Stimulated activated CD4-positive, alpha-beta T cell treated with anti-CD3 and anti-CD28 coated beads, TNF-alpha, amount 100 ng/mL, for 4 hours (primary cell): Measurements from ENCODE around the gene APCDD1L.

ENCODE experiments used
- DNase-seq, 3 experiments: peaks; one replicate each; pipeline ENCODE4 v3.0.0-alpha.2; 2020; ENCODE audit warnings: low read depth in 3 of 3

APCDD1L gene

DNA sequence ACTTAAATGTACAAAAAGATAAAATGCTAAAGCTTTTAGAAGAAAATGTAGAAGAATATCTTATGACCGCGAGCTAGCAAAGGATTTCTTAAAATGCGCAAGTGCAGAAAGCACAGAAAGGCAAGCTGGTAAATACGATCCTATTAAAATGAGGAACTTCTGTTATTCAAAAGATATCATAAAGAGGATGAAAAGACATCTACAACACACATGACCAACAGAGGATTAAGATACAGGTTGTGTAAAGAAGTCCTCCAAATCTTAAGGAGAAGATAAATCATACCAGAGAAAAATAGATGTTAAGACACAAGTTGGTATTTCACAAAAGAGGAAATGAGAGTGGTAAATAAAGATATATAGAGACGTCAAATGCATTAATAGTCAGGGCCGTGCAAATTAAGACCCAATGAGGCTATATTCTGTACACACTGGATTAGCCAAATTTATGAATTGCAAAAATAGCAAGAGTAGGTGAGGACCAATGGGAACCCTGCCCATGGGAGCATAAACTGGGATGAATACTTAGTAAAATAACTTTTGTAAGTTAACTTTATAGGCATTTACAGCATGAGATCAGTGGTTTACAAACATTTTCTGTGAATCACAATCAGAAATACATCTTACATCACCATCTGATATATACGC lies 23.0 kb downstream of the APCDD1L start:
- DNase-seq: no peak

DNA sequence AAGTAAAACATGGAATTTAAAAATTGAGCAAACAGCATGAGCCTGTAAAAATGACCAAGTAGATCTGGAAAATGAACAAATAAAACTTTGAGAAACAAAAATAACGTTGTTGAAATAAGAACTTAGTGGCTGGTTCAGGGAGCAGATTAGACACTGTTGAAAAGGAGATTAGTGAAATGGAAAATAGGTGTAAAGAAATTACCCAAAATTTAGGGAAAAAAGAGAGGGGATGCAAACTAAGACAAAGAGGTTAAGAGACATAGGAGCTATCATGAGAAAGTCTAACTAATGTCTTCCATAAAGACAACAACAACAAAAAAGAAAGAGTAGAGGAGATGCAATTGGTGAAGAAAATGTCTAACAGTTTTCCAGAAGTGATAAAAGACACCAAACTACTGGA lies 29.0 kb downstream of the APCDD1L start:
- no peak for DNase-seq

DNA sequence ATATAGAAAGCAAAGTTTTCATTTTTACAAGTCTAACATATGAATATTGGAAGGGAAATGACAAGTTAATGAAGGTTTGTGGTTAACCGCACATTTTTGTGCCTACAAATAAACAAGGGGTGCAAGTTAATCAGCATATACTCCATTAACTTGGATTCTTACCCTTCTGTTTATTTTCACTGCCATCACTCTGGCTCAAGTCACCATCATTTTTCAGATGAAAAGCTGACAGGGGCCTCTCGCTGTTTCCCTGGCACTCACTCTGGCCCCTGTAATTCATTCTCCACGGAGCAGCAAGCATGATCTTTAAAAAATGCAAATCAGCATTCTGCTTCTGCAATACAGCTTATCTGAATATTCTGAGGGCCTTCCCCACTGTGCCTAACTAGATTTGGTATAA lies 29.8 kb downstream of the APCDD1L start:
- no peak for DNase-seq

DNA sequence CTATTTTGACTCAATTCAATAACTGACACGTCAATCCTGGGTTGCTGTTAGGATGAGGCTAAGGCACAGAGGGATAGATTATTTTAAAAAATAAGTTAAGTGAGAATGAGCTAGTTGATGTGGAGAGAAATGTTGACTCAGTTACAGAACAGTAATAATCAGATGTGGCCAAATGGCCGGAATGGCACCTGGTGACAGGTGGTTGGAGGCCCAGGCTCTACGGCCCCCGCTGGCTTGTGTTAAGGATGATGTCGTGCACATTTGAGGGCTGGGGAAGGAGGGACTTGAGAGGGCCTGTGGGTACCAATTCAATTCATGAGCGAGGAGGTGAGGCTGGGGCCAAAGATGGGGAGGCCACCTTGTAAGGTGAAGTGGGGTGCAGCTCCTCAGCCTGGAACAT lies 31.7 kb downstream of the APCDD1L start:
- DNase-seq: no peak

DNA sequence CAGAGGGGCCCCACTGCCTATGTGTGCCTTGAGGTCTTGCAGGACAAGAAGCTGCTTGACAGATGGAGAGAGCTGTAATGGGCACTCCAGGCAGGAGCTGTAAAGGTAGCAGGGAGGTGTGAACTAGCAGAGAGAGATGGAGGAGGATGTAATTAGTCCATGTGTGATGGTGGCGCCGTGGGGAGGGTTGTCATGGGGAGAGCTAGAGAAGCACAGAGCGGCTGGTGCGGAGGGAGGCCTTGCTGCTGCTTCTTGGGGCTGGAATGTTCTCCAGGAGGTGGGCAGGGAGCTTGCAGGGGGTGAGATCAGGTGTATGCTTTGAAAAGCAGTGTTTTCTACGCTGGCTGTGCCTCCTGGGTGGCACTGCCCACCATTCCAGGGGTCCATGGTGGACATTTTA lies 32.1 kb downstream of the APCDD1L start:
- DNase-seq: no peak

DNA sequence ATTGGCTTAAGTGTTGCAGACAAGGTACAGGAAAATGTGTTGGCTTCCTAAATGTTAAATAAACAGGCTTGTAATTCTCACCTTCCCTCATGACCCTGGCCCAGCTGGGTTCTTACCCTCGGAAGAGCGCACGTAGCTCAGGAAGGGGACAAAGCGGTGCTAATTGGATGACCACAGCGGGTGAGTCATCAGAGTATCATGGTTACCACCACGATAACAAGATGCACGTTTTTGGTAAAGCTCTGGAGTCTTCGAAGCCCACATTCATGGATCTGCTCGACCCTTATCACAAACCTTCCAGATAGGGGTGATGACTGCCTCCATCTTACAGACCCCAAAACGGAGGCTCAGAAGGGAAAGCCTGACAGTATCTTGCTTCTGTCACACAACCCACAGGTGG lies 32.8 kb downstream of the APCDD1L start:
- DNase-seq: no peak

DNA sequence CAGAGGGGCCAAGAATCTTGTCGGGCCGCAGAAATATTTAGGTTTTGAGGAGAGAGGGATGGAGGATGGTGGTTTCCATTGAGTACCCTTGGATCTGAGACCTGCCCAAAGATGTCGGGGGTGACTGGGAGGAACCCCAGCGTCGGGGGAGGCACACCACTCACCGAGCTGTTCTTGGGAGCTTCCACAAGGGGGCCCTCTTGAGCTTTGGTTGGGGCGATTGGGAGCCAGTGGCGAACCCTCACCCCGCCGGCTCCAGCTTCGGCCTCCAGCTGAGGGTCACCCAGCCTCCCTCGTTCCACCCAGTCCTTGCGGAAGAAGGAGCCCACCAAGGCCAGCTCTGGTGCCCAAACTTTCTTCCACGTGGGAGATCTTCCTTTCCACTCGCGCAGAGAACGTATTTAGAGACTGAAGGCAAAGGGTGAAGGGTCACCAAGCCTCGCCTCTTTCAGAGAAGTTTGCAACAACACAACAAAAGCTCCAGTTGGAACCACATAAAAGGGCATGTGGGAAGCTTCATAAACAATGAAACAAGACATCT lies 33.6 kb downstream of the APCDD1L start:
- DNase-seq: peak; percentile 26 to 53 (median 28)

DNA sequence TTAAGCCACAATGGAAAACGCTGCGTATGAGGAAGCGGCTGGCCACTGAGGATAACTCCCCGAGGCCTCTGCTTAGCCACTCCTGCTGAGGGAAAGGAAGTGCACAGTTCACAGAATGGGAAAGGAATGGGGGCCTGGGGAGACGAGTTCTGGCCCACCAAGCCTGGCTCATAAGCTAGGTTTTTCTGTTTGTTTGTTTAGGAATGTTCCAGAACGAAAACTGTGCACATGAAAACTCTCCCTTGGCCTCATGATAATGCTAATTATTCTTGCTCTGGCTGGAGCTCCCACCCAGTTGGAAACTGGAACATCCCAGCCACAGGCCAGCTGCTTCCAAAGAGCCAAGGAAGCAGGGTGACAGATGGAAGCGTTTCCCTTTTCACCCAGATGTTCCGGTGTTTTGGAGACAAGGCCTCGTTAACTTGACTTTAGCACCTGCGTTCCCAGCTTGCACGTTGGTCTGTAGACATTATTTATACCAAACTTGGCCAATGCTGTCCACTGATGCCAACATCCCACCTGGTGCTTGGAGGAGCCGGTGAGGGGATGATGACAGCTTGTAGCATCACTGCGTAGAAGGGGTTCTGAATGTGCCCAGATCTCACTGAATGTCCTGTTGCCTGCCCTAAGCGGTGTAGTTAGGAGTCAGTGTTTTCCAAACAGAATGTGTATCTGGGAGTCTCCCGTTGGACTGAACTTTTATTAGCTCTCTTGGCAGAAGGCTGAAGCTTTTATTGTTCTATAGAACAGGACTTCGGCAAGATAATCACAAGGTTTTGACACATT lies 34.5 kb downstream of the APCDD1L start:
- no peak for DNase-seq

DNA sequence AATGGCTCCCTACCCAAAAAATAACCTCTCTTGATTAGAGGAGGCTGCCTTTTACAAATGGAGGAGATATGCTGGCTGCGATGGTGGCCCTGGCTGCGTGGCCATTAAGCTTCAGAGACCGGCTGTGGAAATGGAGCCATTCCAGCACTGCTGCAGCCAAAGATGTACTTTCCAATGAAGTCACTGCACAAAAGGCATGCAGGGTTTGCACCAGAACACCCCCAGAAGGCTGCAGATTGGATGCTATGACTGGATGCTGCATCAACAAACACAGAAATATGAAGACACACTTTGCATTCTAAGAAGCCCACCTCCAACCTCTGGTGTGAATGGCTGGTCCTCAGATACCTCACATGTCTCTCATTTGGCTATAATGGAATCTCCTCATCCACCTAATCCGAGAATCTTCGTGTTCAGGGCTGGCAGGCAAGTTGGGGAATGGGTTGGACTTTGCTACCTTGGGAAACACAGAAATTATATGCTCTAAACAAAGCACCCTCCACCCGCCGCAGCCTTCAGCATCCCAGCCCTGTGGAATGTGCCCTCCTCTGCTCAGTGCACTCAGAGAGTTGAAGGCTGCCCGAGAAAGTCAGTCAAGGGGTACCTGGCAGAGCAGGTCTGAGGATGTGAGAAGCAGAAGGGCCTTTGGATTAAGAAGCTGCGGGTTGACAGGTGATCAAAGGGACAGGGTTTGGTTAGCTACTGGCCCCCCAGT lies 35.3 kb downstream of the APCDD1L start:
- no peak for DNase-seq

DNA sequence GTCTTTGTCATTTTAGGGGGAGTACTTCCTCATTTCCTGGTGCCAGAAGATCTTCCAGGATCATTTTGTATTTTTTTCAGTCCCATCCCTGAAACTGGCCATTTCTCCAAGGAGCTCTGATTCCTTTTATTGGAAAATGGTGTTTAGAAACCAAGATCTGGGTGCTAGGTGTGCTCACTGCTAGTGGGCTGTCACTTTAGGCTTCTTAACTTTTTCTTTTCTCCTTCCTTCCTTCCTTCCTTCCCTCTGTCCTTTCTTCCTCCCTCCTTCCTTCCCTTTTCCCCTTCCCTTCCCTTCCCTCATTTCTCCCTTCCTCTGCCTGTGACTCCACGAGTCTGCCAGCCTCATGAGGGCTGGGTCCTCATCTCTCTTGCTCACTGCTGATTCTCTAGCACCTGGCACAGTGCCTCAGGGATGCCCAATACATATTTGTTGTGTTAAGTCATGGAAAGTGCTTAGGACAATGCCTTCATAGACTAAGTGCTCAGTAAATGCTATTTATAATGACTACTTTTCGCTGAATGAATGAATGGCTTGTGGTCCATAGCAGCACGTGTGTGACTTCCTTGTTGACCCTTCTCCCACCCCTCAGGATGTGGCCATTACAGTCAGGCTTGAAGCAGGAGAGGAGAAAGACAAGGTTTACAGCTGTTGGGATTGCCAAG lies 36.9 kb downstream of the APCDD1L start:
- DNase-seq: no peak

DNA sequence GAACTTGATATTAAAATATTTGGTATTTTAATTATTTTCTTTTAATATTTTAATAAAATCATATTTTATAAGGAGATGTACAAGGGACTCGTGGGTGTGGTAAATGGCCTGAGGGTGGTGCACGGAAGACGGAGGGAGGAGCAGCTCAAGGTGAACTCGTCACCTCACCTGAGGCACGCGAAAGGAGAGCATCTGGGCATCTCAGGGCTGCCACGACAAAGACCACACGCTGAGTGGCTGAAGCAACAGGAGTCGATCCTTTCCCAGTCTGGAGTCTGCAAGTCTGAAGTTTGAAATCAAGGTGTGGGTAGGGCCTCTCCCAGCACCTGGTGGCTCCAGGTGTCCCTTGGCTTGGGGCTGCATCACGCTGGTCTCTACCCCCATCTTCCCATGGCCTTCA lies 39.7 kb downstream of the APCDD1L start:
- DNase-seq: no peak

DNA sequence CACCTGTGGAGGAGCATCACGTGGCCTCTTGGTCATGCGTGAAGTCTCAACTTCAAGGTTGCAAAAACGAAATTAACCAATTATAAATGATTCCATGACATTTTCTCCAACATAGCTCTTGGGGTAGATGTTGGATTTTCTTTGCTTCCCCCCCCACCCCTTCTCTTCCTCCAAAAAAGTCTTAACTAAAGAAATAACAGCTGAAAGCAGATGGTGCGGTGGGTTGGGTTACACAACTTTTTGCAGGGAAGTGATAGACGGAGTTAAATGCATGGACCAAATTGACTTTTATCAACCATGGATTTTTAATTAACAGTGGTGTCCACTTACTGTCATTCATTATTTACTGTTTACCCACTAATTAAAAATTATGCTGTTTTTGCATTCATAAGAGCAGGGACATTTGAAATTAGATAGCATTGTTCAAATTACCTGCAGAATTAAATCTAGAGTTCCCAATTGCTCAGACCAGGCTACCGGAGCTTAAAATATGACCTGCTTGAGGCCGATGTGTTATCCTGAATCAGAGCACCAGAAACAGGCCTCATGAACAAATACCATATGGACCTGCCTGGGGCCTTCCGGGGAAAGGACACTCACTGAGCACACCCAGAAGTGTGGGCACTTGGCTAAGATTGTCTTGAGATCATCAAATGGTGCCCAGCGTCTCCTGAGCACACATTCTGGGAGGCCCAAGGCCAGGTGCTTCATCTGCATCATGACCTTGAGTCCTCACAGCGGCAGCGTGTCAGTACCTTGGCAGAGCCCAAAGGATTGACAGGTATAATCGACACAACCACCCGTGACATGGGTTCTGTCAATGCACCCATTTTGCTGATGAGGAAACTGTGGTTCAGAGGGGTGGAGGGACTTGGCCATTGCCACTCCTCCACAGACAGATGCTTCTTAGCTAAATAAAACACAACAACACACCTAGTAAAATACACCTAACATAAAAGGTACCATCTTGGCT lies 41.5 kb downstream of the APCDD1L start:
- no peak for DNase-seq

DNA sequence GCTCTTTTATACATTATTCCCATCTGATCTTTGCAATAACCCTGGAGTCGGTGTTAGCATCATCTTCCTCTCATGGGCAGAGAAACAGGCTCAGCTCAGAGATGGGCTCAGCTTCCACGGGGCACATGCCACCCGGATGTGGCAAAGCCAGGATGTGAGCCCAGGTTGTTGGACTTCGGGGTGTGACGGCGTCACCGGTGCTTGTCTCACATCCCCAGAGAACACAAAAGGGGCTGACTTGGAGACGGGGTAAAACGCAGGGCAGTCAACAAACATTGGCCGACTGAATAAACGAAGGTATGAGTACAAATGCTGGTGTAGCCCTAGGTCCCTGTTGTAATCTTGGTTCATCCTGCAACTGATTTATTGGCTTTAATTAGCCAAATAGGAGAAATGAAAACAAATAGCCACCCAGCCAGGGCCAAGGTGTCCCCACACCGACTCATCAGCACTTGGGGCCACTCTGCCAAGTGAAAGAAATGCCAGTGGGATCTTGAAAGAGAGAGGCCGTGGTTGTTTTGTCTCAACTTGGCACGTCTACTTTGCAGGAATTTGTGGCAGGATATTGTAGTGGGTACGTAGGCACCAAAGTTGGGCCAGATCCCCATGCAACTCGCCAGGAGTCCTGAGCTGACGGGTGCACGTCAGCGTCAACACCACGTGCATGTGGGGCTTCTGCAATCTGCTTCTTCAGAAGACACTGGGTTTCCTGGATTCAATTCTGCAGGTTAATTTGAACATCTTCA lies 42.8 kb downstream of the APCDD1L start:
- DNase-seq: no peak

DNA sequence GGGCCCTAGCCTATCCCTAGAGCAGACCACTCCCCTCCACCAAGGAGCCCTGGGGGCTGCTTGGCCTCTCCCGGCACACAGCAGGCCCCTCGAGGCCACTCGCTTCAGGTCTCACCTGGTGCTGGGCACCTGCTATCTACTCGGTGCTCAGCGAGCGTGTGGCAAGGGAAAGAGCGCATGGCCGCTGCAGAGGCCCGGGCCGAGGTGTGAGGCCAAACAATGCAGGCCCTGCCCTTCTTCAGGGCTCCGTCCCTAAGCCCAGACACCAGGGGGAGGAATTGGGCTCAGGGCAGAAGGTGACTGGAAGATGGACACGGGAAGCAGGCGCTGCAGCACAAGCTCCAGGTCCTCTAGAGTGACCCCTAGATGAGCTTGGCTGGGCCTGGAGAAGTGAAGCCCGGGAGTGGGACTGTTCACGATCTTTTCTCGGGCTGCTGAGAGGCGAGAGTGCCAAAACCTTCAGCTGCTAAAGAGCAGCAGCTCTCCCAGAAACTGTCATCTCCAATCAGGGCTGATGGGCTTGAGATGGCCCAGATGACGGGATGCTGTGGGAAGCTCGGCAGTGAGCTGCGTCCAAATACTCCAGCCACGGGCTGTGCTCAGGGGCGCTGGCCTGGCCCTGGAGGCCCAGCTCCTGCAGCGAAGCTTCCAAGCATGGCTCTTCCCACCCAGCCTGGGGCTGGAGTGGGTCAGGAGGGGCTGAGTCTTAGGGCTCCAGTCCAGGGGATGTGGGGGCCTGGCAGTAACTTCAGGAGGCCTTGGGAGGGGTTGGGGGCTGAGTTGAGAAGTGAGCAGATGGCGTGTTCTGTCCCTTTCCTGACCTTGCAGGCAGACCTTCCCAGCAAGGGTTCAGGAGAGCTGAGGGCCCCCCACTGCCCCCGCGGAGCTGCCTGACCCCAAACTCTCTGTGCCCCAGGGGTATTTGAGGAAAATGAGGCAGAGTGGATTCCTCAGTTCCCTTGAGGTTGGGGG lies 43.7 kb downstream of the APCDD1L start:
- no peak for DNase-seq

DNA sequence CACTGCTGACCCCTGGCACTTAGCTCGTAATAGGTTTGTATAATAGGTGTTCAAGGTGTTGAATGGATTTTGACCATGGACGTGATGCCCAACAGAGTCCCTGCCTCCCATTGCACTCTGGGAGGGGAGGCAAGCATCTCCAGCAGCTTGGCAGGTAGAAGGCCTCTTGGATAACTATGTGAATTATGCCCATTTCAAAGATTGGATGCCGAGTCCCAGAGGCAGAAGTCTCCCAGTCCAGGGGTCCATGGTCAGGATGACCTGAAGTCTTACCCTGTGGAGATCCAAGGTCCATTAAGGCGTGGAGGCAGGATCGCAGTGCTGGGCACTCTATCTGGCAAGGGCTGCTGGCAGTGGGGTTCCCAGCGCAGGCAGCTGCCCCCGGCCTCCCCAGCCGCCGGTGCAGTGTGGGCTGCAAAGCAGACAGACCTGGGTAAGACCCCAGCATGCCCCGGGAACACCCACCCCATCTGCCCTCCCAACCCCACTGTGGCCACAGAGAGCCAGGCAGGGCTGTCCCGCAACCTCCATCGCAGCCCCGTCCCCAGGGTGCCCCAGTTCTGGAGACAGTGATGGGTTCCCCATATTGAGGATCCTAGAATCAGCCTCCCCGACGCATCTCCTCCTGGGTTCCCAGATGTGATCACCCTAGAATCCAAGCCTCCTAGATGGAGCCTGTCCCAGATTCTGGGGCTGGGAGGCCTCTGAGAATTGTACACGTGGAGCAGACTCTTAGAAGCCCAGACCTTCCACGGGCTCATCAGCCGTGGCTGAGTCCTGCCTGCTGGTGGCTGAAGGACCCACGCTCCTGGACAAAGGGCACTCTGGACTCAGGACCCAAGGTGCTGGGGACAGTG lies 44.6 kb downstream of the APCDD1L start:
- no peak for DNase-seq

DNA sequence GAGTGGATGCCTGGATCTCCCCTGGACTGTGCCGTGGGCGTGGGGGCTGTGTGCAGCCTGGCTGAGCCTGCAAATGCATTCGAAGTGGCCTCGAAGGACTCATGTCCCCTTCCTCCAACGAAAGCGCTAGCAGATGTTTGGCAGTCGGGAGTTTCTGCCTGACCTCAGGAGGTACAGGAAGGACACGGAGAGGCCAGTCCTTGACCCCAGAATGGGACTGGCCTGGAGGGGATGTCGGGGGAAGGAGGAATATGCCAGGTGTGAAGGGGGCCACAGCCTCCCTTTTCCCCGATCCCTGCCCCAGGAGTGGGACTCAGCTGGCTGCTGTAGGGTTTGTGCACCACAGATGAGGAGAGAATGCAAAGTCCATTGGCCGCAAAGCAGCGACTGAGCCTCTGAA lies 45.6 kb downstream of the APCDD1L start:
- DNase-seq: no peak

DNA sequence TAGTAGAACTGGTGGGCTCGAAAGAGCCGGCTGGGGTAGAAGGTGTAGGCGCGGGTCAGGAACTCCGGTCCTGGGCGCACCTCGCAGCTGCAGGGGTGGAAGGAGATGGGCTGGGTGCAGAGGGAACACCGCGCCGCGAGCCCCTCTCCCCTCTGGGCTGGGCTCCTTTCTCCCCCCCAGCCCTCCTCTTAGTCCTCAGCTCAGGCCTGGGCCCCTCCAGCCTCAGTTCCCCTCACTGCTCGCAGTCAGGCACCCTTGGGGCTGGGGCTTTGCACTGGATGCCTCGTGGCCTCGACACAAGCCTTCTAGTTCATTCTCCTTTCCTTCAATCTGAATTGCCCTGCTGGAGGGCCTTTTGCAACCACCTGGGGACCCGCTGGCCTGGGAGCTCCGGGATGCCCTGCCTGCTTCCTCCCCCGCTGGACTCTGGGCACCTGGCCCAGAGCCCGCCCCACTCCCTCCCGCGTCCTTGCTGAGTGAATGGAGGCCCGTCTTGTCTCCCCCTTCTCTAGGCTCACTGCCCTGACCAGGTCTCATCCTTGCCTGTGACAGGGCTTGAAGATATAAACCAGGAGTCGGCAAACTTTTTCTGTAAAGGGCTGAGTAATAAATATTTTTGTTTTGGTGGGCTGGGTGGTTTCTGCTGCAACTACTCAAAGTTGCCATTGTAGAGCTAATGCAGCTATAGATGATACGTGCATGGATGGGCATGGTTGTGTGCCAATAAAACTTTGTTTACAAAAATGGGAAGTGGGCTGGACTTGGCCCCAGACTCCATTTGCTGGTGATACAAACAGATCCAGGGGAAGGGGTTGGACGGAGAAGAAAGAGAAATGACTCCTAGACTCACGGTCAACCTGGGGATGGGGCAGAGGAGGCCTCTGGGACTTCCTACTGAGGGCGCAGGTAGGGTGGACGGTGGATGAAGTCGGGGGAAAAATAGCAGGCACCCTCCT lies 47.3 kb downstream of the APCDD1L start:
- DNase-seq: no peak
